Stimulated activated memory B cell treated with anti-CD40 and anti-IgM and Interleukin-4, amounts not matched to agents 10 μg/mL and 1 μg/mL and 100 μg/mL, for 72 hours (primary cell): ENCODE results near the gene ADGRL1.
A peak's percentile ranks its signal among the peaks of the same experiment; 100 is the strongest.
"Not testable (repeated sequence)": the region's sequence is repeated elsewhere in the genome, so short reads cannot be mapped to it uniquely, and the experiment has no call there.

ENCODE experiments used
- ATAC-seq: fragments of 150-1000 bp; cut with Tn5 transposase; 2 replicates; pipeline ENCODE4 v1.10.0; 2021
- H3K27ac Mint-ChIP-seq: one replicate; pipeline ENCODE4 v1.8.0; 2022; ENCODE audit warnings: mild to moderate bottlenecking, mixed read lengths
- H3K27me3 Mint-ChIP-seq: one replicate; pipeline ENCODE4 v1.8.0; 2022; ENCODE audit warnings: mixed read lengths
- H3K36me3 Mint-ChIP-seq: one replicate; pipeline ENCODE4 v1.8.0; 2022; ENCODE audit warnings: mixed read lengths
- H3K4me1 Mint-ChIP-seq: one replicate; pipeline ENCODE4 v1.8.0; 2022; ENCODE audit warnings: mixed read lengths
- H3K4me3 Mint-ChIP-seq: one replicate; pipeline ENCODE4 v1.8.0; 2022; ENCODE audit warnings: mild to moderate bottlenecking, moderate library complexity, mixed read lengths
- H3K9me3 Mint-ChIP-seq: one replicate; pipeline ENCODE4 v1.8.0; 2022; ENCODE audit warnings: mixed read lengths

ADGRL1 gene

GRCh38 chr19:14205452-14206287, at the start of gene ADGRL1:
TSS of gene ADGRL1 (minus strand) at chr19:14206169. CDS start at chr19:14183602, 22,567 bp downstream.
- ATAC-seq: peak; percentile 31
- peaks cover 43% of the 10 kb centered on the region for H3K4me1 Mint-ChIP-seq
- H3K9me3 Mint-ChIP-seq, H3K36me3 Mint-ChIP-seq: not testable (repeated sequence)
- H3K4me3 Mint-ChIP-seq: peak within 1 kb of the TSS; percentile 95
- H3K27me3 Mint-ChIP-seq: peaks cover 78% of the 10 kb centered on the region
- peak within 1 kb of the TSS; percentile 83 for H3K27ac Mint-ChIP-seq

- not testable (repeated sequence) for H3K27ac Mint-ChIP-seq, H3K4me3 Mint-ChIP-seq, H3K9me3 Mint-ChIP-seq, ATAC-seq, H3K27me3 Mint-ChIP-seq, H3K36me3 Mint-ChIP-seq, H3K4me1 Mint-ChIP-seq
These were observed 49.3 kb upstream of the ADGRL1 start for GRCh38 chr19:14255316-14255715.

GRCh38 chr19:14253822-14254599, 48.0 kb upstream of the ADGRL1 start:
- ATAC-seq: peak; percentile 36
- peaks cover 13% of the 10 kb centered on the region for H3K4me1 Mint-ChIP-seq
- H3K27ac Mint-ChIP-seq: not testable (repeated sequence)

GRCh38 chr19:14252136-14252535, 46.2 kb upstream of the ADGRL1 start:
- not testable (repeated sequence) for H3K9me3 Mint-ChIP-seq, H3K36me3 Mint-ChIP-seq, H3K27ac Mint-ChIP-seq, ATAC-seq, H3K27me3 Mint-ChIP-seq, H3K4me3 Mint-ChIP-seq
- H3K4me1 Mint-ChIP-seq: peaks cover 20% of the 10 kb centered on the region

More at GRCh38 chr19:14253822-14254599, 48.0 kb upstream of the ADGRL1 start:
- not testable (repeated sequence) for H3K36me3 Mint-ChIP-seq, H3K4me3 Mint-ChIP-seq, H3K27me3 Mint-ChIP-seq, H3K9me3 Mint-ChIP-seq

GRCh38 chr19:14250870-14251269, 44.9 kb upstream of the ADGRL1 start:
- no peaks in the 10 kb centered on the region for H3K36me3 Mint-ChIP-seq
- no peaks in the 10 kb centered on the region for H3K9me3 Mint-ChIP-seq
- ATAC-seq: no peak
- peaks cover 20% of the 10 kb centered on the region for H3K4me1 Mint-ChIP-seq
- H3K4me3 Mint-ChIP-seq: no peak overlapping the region
- H3K27ac Mint-ChIP-seq: no peak overlapping the region
- H3K27me3 Mint-ChIP-seq: no peaks in the 10 kb centered on the region

GRCh38 chr19:14250315-14250714, 44.3 kb upstream of the ADGRL1 start:
- not testable (repeated sequence) for H3K27me3 Mint-ChIP-seq, H3K9me3 Mint-ChIP-seq, H3K27ac Mint-ChIP-seq, H3K36me3 Mint-ChIP-seq, ATAC-seq
- H3K4me3 Mint-ChIP-seq: peak overlapping the region; percentile 27
- H3K4me1 Mint-ChIP-seq: peaks cover 20% of the 10 kb centered on the region

GRCh38 chr19:14249891-14250290, 43.9 kb upstream of the ADGRL1 start:
- ATAC-seq, H3K27me3 Mint-ChIP-seq, H3K9me3 Mint-ChIP-seq, H3K36me3 Mint-ChIP-seq: not testable (repeated sequence)
- peak overlapping the region; percentile 77 for H3K4me3 Mint-ChIP-seq
- peaks cover 20% of the 10 kb centered on the region for H3K4me1 Mint-ChIP-seq
- H3K27ac Mint-ChIP-seq: peak overlapping the region; percentile 78

GRCh38 chr19:14249012-14249754, 43.2 kb upstream of the ADGRL1 start:
- H3K36me3 Mint-ChIP-seq, H3K27me3 Mint-ChIP-seq, H3K9me3 Mint-ChIP-seq: not testable (repeated sequence)
- Mint-ChIP-seq H3K27ac (peak overlapping the region; percentile 78), H3K4me1 (peaks cover 20% of the 10 kb centered on the region), H3K4me3 (peak overlapping the region; percentile 77)
- peak; percentile 46 for ATAC-seq

GRCh38 chr19:14248578-14249011, 42.6 kb upstream of the ADGRL1 start:
- H3K4me1 Mint-ChIP-seq: peaks cover 14% of the 10 kb centered on the region
- peak overlapping the region; percentile 78 for H3K27ac Mint-ChIP-seq
- H3K36me3 Mint-ChIP-seq: no peaks in the 10 kb centered on the region
- H3K4me3 Mint-ChIP-seq: peak overlapping the region; percentile 70
- no peaks in the 10 kb centered on the region for H3K9me3 Mint-ChIP-seq
- no peaks in the 10 kb centered on the region for H3K27me3 Mint-ChIP-seq
- ATAC-seq: peak; percentile 51

GRCh38 chr19:14247548-14248471, 41.8 kb upstream of the ADGRL1 start:
- Mint-ChIP-seq H3K27ac (peak overlapping the region; percentile 78), H3K4me1 (peaks cover 14% of the 10 kb centered on the region), H3K4me3 (peak overlapping the region; percentile 75)
- peak; percentile 52 for ATAC-seq
- not testable (repeated sequence) for H3K27me3 Mint-ChIP-seq, H3K9me3 Mint-ChIP-seq, H3K36me3 Mint-ChIP-seq

- peak overlapping the region; percentile 75 for H3K4me3 Mint-ChIP-seq
- H3K27ac Mint-ChIP-seq: not testable (repeated sequence)
These were observed 41.2 kb upstream of the ADGRL1 start for GRCh38 chr19:14247205-14247547.

GRCh38 chr19:14244393-14244792, 38.4 kb upstream of the ADGRL1 start:
- peaks cover 11% of the 10 kb centered on the region for H3K4me1 Mint-ChIP-seq

More at GRCh38 chr19:14247205-14247547, 41.2 kb upstream of the ADGRL1 start:
- ATAC-seq, H3K9me3 Mint-ChIP-seq, H3K36me3 Mint-ChIP-seq, H3K27me3 Mint-ChIP-seq: not testable (repeated sequence)
- peaks cover 14% of the 10 kb centered on the region for H3K4me1 Mint-ChIP-seq

GRCh38 chr19:14243718-14244117, 37.7 kb upstream of the ADGRL1 start:
- ATAC-seq, H3K36me3 Mint-ChIP-seq, H3K9me3 Mint-ChIP-seq, H3K27ac Mint-ChIP-seq, H3K4me1 Mint-ChIP-seq, H3K4me3 Mint-ChIP-seq, H3K27me3 Mint-ChIP-seq: not testable (repeated sequence)

More at GRCh38 chr19:14244393-14244792, 38.4 kb upstream of the ADGRL1 start:
- H3K36me3 Mint-ChIP-seq, ATAC-seq, H3K27ac Mint-ChIP-seq, H3K27me3 Mint-ChIP-seq, H3K9me3 Mint-ChIP-seq, H3K4me3 Mint-ChIP-seq: not testable (repeated sequence)
